Type B pancreatic cell (in vitro differentiated cells): ENCODE results near the gene PTDSS2. TPM values are rescaled to one million over a fixed set of nuclear protein-coding genes. Genes with fewer than 3 reads are reported as not detected.

Experiments
- DNase-seq: peaks from one replicate; pipeline ENCODE4 v3.0.0; 2021; ENCODE audit warnings: mixed read lengths; ENCODE audit not compliant: unreplicated experiment; ENCODE audit errors: extremely low spot score
- H3K27ac Mint-ChIP-seq: 2 replicates; pipeline ENCODE4 v1.8.0; 2021; ENCODE audit warnings: mild to moderate bottlenecking, mixed read lengths
- H3K27me3 Mint-ChIP-seq: 2 replicates; pipeline ENCODE4 v1.8.0; 2021; ENCODE audit warnings: mixed read lengths
- H3K36me3 Mint-ChIP-seq: 2 replicates; pipeline ENCODE4 v1.8.0; 2021; ENCODE audit warnings: mixed read lengths
- H3K4me1 Mint-ChIP-seq: one replicate; pipeline ENCODE4 v1.8.0; 2021; ENCODE audit warnings: mixed read lengths; ENCODE audit not compliant: unreplicated experiment
- H3K4me3 Mint-ChIP-seq: 2 replicates; pipeline ENCODE4 v1.8.0; 2021; ENCODE audit warnings: mild to moderate bottlenecking, mixed read lengths
- H3K9me3 Mint-ChIP-seq: 2 replicates; pipeline ENCODE4 v1.8.0; 2021; ENCODE audit warnings: mixed read lengths
- CTCF ChIP-seq: fragments of 200-600 bp; sonication (generic); conservative IDR thresholded peaks from 2 replicates; pipeline ENCODE4 v1.5.0; 2021; ENCODE audit warnings: antibody characterized with exemption, mild to moderate bottlenecking
- total RNA-seq: library from RNA; stranded (reverse); gene quantifications from 2 replicates; pipeline ENCODE4 v1.2.1, GENCODE V29; 2021; ENCODE audit warnings: low replicate concordance

The PTDSS2 gene
- total RNA-seq, 1 donor from 2014 or later: 46.9 TPM

DNA sequence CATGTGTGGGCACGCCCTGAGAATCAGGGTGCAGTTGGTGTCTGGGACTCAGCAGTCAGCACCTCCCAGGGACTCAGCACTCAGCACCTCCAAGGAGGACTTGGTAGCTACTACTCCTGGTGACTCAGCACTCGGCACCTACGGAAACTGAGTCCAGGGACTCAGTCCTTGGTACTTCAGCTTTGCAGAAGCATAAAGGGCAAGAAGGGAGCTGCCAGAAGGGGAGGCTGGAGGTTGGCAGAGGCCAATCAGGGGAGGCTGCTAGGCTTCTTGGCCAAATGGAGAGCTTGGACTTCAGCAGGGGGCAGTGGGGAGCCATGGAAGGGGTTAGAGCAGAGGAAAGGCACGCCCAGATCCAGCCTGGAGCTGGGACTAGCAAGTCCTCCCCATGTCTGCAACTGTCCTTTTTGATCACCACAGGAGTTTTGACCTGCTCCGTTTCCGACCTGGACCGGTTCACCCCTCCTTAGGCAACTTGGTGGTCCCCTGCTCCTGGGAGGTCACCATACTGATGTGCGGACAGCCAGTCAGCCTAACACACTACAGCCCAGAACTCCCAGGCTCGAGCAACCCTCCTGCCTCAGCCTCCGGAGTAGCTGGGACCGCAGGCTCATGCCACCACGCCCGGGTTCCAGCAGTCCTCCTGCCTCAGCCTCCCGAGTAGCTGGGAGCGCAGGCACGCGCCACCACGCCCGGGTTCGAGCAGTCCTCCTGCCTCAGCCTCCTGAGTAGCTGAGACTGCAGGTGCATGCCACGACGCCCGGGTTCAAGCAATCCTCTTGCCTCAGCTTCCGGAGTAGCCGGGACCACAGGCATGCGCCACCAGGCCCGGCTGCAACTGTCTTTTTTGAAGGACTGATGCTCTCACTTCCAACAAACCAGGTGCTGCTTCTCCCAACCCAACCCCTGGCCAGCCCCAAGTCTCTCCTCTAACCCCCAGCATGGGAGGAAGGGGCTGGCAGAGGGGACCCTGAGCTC, 9.7 kb upstream of the PTDSS2 start:
- no peak overlapping the region for H3K27ac Mint-ChIP-seq
- H3K4me1 Mint-ChIP-seq: peaks cover 10% of the 10 kb centered on the region
- peak overlapping the region; percentile 77 for H3K4me3 Mint-ChIP-seq
- no peak for DNase-seq
- TF ChIP-seq CTCF: no peak
- H3K27me3 Mint-ChIP-seq: no peaks in the 10 kb centered on the region
- H3K9me3 Mint-ChIP-seq: no peaks in the 10 kb centered on the region
- H3K36me3 Mint-ChIP-seq: no peaks in the 10 kb centered on the region

DNA sequence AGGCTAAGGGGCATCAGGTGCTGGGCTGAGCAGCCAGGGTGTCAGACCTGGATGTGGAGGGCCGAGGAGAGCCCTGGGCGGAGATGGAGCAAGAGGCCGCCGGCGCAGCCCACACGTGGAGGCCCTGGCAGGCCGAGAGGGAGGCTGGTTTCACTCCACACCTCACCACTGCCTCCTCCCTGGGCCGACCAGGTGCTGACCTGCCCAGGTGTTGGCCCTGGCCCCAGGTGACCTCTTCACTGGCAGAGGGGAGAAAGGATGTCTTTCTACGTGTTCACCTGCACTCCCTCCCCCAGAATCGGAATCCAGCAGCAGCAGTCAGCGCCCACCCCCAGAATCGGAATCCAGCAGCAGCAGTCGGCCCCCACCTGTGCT, 9.0 kb upstream of the PTDSS2 start:
- no peak for TF ChIP-seq CTCF
- peaks cover 10% of the 10 kb centered on the region for H3K4me1 Mint-ChIP-seq
- H3K27me3 Mint-ChIP-seq: no peaks in the 10 kb centered on the region
- no peak for DNase-seq
- H3K36me3 Mint-ChIP-seq: no peaks in the 10 kb centered on the region
- H3K9me3 Mint-ChIP-seq: no peaks in the 10 kb centered on the region
- no peak overlapping the region for H3K27ac Mint-ChIP-seq
- H3K4me3 Mint-ChIP-seq: peak overlapping the region; percentile 77

DNA sequence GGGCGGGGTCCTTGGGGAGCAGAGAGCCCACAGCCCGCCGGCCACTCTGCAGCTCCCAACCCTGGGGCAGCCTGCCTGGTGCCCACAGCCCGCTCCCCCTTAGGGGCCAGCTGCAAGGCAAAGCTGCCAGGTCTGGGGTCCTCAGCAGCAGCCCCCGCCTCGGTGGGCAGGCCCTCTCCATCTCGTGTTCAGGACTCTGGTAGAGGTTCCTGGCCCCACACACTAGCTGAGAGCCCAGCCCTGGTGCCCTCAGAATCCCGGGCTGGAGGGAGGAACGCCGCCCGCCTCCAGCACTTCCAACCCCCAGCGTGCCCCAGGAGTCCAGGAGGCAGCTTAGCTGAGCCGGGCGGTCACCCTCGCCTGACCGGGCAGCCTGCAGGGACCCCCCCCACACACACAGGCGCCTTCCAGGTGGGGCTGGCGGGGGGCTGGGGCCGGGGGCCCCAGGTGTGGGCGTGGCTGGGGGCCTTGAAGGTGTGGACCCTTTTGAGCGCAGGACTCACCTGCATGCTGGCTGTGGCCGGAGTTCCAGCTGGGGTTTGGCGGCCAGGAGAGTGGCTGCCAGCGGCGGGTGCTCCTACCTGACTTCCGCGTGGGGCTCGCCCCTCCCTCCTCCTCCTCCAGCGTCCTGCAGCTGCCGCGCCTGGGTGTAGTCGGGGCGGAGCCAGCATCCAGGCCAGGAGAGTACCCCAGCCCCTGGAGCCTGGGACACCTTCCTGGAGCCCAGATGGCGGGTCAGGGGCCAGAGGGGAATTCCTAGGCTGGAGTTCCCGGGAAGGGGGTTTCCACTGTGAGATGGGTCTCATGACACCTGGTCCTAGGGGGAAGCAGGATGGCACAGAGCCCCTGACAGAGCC, 8.4 kb upstream of the PTDSS2 start, which contains the start of gene ANO9:
TSS of gene ANO9 (minus strand) at position 594 of the 857 bp plus-strand sequence. CDS start at position 509, 85 bp downstream.
- TF ChIP-seq CTCF: no peak
- H3K4me1 Mint-ChIP-seq: peaks cover 10% of the 10 kb centered on the region
- DNase-seq: no peak
- no peaks in the 10 kb centered on the region for H3K36me3 Mint-ChIP-seq
- H3K27me3 Mint-ChIP-seq: no peaks in the 10 kb centered on the region
- H3K9me3 Mint-ChIP-seq: no peaks in the 10 kb centered on the region
- no peak within 1 kb of the TSS for H3K27ac Mint-ChIP-seq
- H3K4me3 Mint-ChIP-seq: peak within 1 kb of the TSS; percentile 77

- TF ChIP-seq CTCF: no peak
- H3K27ac Mint-ChIP-seq: no peak overlapping the region
- no peaks in the 10 kb centered on the region for H3K36me3 Mint-ChIP-seq
- DNase-seq: no peak
- H3K27me3 Mint-ChIP-seq: no peaks in the 10 kb centered on the region
- H3K4me3 Mint-ChIP-seq: no peak overlapping the region
- no peaks in the 10 kb centered on the region for H3K9me3 Mint-ChIP-seq
- peaks cover 10% of the 10 kb centered on the region for H3K4me1 Mint-ChIP-seq
Measured at GRCh38 chr11:442611-443081, 7.4 kb upstream of the PTDSS2 start.

GRCh38 chr11:443542-444199, 6.4 kb upstream of the PTDSS2 start:
- Mint-ChIP-seq H3K9me3 (no peaks in the 10 kb centered on the region), H3K4me1 (peaks cover 10% of the 10 kb centered on the region), H3K4me3 (peak overlapping the region; percentile 20), H3K27ac (peak overlapping the region; percentile 56), H3K36me3 (no peaks in the 10 kb centered on the region), H3K27me3 (no peaks in the 10 kb centered on the region)
- DNase-seq: no peak
- no peak for TF ChIP-seq CTCF
